Heart left ventricle (tissue), 16 donors: ENCODE measurements around the gene TSPAN14. TPM values are rescaled to one million over a fixed set of nuclear protein-coding genes. Genes with fewer than 3 reads are reported as not detected.
A peak's percentile ranks its signal among the peaks of the same experiment; 100 is the strongest.

Experiments used
- ATAC-seq, 4 donors: fragments of 200-7000 bp; cut with Tn5 transposase; one replicate each; pipeline ENCODE4 v1.9.1; 2020 to 2022; ENCODE audit warnings: moderate library complexity in 4 of 4, mild to moderate bottlenecking in 3 of 4, moderate number of reproducible peaks in 1 of 4
- DNase-seq, 5 donors: peaks; one replicate each; pipeline ENCODE4 v3.0.0-alpha.2; 2020
- H3K27ac ChIP-seq, 12 donors: fragments of 200-600 bp; sonication (generic) in 4 of 12; one replicate each; pipeline versions ENCODE4 v1.5.0 to v1.8.0; 2016 to 2022; ENCODE audit warnings: mild to moderate bottlenecking in 2 of 12
- H3K27me3 ChIP-seq, 9 donors: fragments of 200-600 bp; sonication (generic) in 2 of 9; one replicate each; pipeline versions ENCODE4 v1.5.1 to v1.8.0; 2016 to 2022; ENCODE audit warnings: mild to moderate bottlenecking in 3 of 9
- H3K36me3 ChIP-seq, 9 donors: fragments of 200-600 bp; sonication (generic) in 2 of 9; one replicate each; pipeline versions ENCODE4 v1.5.0 to v1.8.0; 2018 to 2022; ENCODE audit warnings: mild to moderate bottlenecking in 2 of 9
- H3K4me1 ChIP-seq, 12 donors: fragments of 200-600 bp; sonication (generic) in 4 of 12; one replicate each; pipeline versions ENCODE4 v1.5.0 to v1.8.0; 2016 to 2022; ENCODE audit warnings: mild to moderate bottlenecking in 3 of 12
- H3K4me3 ChIP-seq, 12 donors: fragments of 200-600 bp; sonication (generic) in 4 of 12; one replicate each; pipeline versions ENCODE4 v1.5.0 to v1.8.0; 2017 to 2022; ENCODE audit warnings: mild to moderate bottlenecking in 9 of 12, moderate library complexity in 4 of 12
- H3K9me3 ChIP-seq, 12 donors: fragments of 200-600 bp; sonication (generic) in 4 of 12; one replicate each; pipeline versions ENCODE4 v1.5.0 to v1.8.0; 2016 to 2022; ENCODE audit warnings: mild to moderate bottlenecking in 1 of 12
- CTCF ChIP-seq, 12 donors: fragments of 200-600 bp; sonication (generic) in 4 of 12; IDR thresholded peaks; one replicate each; pipeline versions ENCODE4 v1.5.0 to v1.8.0; 2018 to 2022; ENCODE audit warnings: antibody characterized with exemption in 12 of 12, mild to moderate bottlenecking in 5 of 12
- POLR2A ChIP-seq, 2 donors: fragments of 450-650 bp; IDR thresholded peaks; one replicate each; pipeline ENCODE4 v1.6.1; 2017; ENCODE audit warnings: antibody characterized with exemption in 2 of 2, mild to moderate bottlenecking in 2 of 2, moderate library complexity in 2 of 2
- WGBS, 4 donors: extraction: QIAGEN DNeasy Blood & Tissue Kit in 2 of 4; methylation state at CpG; one replicate each; pipeline versions ENCODE4 v1.1.5 to v1.1.7; 2013 to 2018; 5-methylcytosine and 5-hydroxymethylcytosine counted together
- intact Hi-C, 10 donors: fragments of 100-400 bp; cut with DNase I; formaldehyde crosslinking; loops; one replicate each; pipeline versions ENCODE4 v1.11.1 to v1.14.2; 2022
- polyA plus RNA-seq, 2 donors: library from polyadenylated mRNA; stranded (reverse); fragments of 200-250 nt; gene quantifications; one replicate each; pipeline ENCODE4 v1.2.3, GENCODE V29; 2013
- total RNA-seq, 9 donors: library from RNA; depleted of rRNA in 2 of 9; stranded (reverse); fragments of >200 nt in 2 of 9; fragmentation: NEBNext Ultra II Directional in 3 of 9; extraction: Animal tissue kit (Norgen Biotek cat#: 25700) in 3 of 9; gene quantifications; one replicate each; pipeline versions ENCODE4 v1.1.0 to v1.2.4, GENCODE V29; 2016 to 2023
- donor health status: ischemic (EF 13 %, LVEDD 7.1; RV severe dilation, severe dysfunction).
- donor health status: healthy with polysubstance abuse.
- donor health status: DM: no; HTN: yes; CAD: no.
- donor health status: DM: no; HTN: no; CAD: no.
- donor health status: ischemic (EF 25% LVEDD 6.9; RV normal size, moderate dysfunction).
- donor health status: ischemic (EF 25% LVEDD 5.7; RV mildly dilated, moderate dysfunction).
- donor health status: healthy.
- donor health status: DM: yes; HTN: yes; CAD: no.
- donor health status: ischemic (EF 35%, LVEDD 5.7; RV mildly dilated, moderate dysfunction).
- donor health status: nonischemic (EF 11% LVEDD 7.7; RV severe dilation, severe dysfunction).
- donor health status: DM: yes; HTN: yes; CAD: no.
- donor health status: PGD.
- donor health status: ischemic (EF 29% LVEDD 5.4; RV normal size, mild dysfunction).
- donor health status: nonischemic (EF 23%, LVEDD 6.1; RV moderate dilation, normal function).

The TSPAN14 gene
- total and polyA plus RNA-seq, 11 donors: 17.4 to 71.5 (median 39.6) TPM

DNA sequence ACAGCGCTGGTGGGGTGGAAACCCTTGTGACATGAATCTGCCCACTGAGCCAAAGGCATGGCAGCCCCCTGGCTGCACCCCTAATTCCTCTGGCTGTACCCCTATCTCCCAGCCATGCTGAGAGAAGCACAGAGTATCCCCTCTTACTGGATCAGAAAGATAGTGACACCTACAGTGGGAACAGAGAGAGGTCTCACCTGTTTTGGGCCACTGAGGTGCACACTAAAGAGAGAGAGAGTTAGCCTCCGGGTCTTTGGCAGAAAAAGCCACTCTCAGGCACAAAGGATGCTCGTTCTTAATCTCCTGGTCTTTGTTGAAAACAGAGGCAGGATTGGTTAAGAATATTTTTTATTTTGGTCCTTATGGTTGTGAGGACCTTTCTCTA, 11.3 kb downstream of the TSPAN14 start:
- Histone ChIP-seq H3K27ac (peak overlapping the region; percentile 68 to 99 (median 80)), H3K9me3 (no peaks in the 10 kb centered on the region), H3K4me1 (peaks cover 32 to 100% (median 89%) of the 10 kb centered on the region in 12 donors), H3K27me3 (no peaks in the 10 kb centered on the region), H3K4me3 (peak overlapping the region in 10 of 12 donors; percentile 5 to 46 (median 38)), H3K36me3 (peaks cover 0 to 20% (median 11%) of the 10 kb centered on the region in 9 donors)
- intact Hi-C loops: no loop called here
- DNase-seq: no peak
- TF ChIP-seq CTCF (IDR thresholded peaks at IDR 0.05): no peak
- TF ChIP-seq POLR2A (IDR thresholded peaks at IDR 0.05): no peak
- 38 to 56% (median 46%) methylated on average over 3 of the region's 3 CpGs for WGBS, 4 donors
- ATAC-seq: no peak

GRCh38 chr10:80465839-80466590, 11.9 kb downstream of the TSPAN14 start:
- peak overlapping the region; percentile 68 to 99 (median 82) for H3K27ac ChIP-seq
- ATAC-seq: no peak
- peaks cover 0 to 26% (median 12%) of the 10 kb centered on the region in 9 donors for H3K36me3 ChIP-seq

DNA sequence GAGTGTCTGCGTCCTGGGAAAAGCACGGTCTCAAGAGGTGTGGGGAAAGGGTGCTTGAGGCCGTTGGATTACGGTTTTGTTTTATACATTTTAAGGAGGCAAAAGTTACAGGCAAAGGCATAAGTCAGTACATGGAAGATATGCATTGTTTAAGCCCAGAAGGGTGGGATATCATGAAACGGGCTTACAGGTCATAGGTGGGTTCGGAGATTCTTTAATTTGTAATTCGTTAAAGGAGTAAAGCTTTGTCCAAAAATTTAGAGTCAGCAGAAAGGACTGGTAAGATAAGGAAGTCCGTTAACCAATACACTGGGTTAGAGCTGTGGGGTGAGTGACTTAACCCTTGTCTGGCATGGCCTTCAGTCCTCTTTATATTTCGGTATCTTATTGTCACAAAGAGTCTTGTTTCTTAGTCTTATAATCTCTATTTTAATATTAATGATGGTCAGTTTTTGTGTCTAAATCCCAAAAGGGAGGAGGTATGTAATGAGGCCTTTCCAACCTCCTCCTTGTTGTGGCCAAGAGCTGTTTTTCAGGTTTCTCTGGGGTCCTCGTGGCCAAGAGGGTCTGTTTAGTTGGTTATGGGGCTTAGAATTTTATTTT, 12.7 kb downstream of the TSPAN14 start:
- DNase-seq: no peak
- 61 to 70% (median 65%) methylated on average over 10 of the region's 10 CpGs for WGBS, 4 donors
- no peak for TF ChIP-seq CTCF (IDR thresholded peaks at IDR 0.05)
- no peak for TF ChIP-seq POLR2A (IDR thresholded peaks at IDR 0.05)
- no peak for ATAC-seq
- Histone ChIP-seq H3K9me3 (no peaks in the 10 kb centered on the region), H3K27ac (peak overlapping the region; percentile 68 to 99 (median 82)), H3K36me3 (peaks cover 0 to 34% (median 12%) of the 10 kb centered on the region in 9 donors), H3K4me3 (peak overlapping the region in 1 of 12 donors; percentile 13), H3K4me1 (peaks cover 24 to 100% (median 86%) of the 10 kb centered on the region in 12 donors), H3K27me3 (no peaks in the 10 kb centered on the region)
- intact Hi-C loops: no loop called here

More at GRCh38 chr10:80465839-80466590, 11.9 kb downstream of the TSPAN14 start:
- Histone ChIP-seq H3K4me1 (peaks cover 30 to 100% (median 86%) of the 10 kb centered on the region in 12 donors), H3K27me3 (no peaks in the 10 kb centered on the region), H3K4me3 (peak overlapping the region in 5 of 12 donors; percentile 9 to 46 (median 40)), H3K9me3 (no peaks in the 10 kb centered on the region)
- intact Hi-C loops: no loop called here
- DNase-seq: no peak
- TF ChIP-seq CTCF (IDR thresholded peaks at IDR 0.05) (no peak), POLR2A (IDR thresholded peaks at IDR 0.05) (no peak)
- WGBS, 4 donors: 86 to 90% (median 88%) methylated on average over 10 of the region's 10 CpGs

DNA sequence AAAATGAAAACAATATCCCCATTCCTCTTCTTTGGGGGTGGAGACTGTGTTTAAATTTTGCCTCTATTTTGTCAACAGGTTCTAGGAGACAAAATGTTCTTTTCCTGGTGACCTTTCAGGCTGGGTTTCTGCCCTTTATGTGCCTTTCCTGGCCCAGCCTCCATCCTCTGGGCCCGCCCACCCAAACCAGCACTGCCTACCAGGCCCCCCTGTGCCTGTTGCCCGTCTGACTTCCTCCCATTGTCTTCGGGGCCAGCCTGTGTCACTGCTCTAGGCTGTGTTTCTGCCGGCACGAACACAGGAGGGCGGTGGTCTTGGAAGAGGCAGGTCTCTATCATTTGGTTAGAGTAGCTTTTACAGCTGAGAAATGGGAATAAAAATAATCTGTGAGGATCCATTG, 13.9 kb downstream of the TSPAN14 start:
- peak overlapping the region in 9 of 12 donors; percentile 5 to 40 (median 20) for H3K4me3 ChIP-seq
- 35 to 58% (median 50%) methylated on average over 6 of the region's 6 CpGs for WGBS, 4 donors
- DNase-seq: peak; percentile 77 to 88 (median 85)
- H3K4me1 ChIP-seq: peaks cover 21 to 100% (median 85%) of the 10 kb centered on the region in 12 donors
- TF ChIP-seq CTCF (IDR thresholded peaks at IDR 0.05) (peak in 2 of 12 donors; percentile 19 to 27), POLR2A (IDR thresholded peaks at IDR 0.05) (no peak)
- H3K27ac ChIP-seq: peak overlapping the region; percentile 55 to 99 (median 82)
- ATAC-seq: peak; percentile 78 to 95 (median 86)
- H3K9me3 ChIP-seq: no peaks in the 10 kb centered on the region
- peaks cover 0 to 44% (median 16%) of the 10 kb centered on the region in 9 donors for H3K36me3 ChIP-seq
- H3K27me3 ChIP-seq: no peaks in the 10 kb centered on the region
- intact Hi-C loops: loop anchor here in 1 of 10 donors (2.0 kb wide), 1 partner anchor 35 kb away; no protein-coding TSS in a partner anchor
